H9 (cell line): Measurements from ENCODE around the gene PARL. TPM values are rescaled to one million over a fixed set of nuclear protein-coding genes. Genes with fewer than 3 reads are reported as not detected.

Experiments
- DNase-seq: peaks from one replicate; pipeline ENCODE4 v3.0.0-alpha.2; 2017
- H2AFZ ChIP-seq: one replicate; pipeline ENCODE4 v1.6.1; 2013; ENCODE audit warnings: mild to moderate bottlenecking, low read length, control low read depth, moderate library complexity
- H2AK5ac ChIP-seq: 2 replicates; pipeline ENCODE4 v1.6.1; 2013; ENCODE audit warnings: low read length, control low read depth, mixed read lengths; ENCODE audit not compliant: insufficient read length
- H2BK120ac ChIP-seq: one replicate; pipeline ENCODE4 v1.6.1; 2013; ENCODE audit warnings: low read depth, mild to moderate bottlenecking, low read length, control low read depth, inconsistent platforms; ENCODE audit not compliant: poor library complexity, severe bottlenecking
- H2BK12ac ChIP-seq: 2 replicates; pipeline ENCODE4 v1.6.1; 2013; ENCODE audit warnings: low read length, control low read depth, mixed read lengths, low read depth; ENCODE audit not compliant: insufficient read length
- H2BK15ac ChIP-seq: 2 replicates; pipeline ENCODE4 v1.6.1; 2013; ENCODE audit warnings: low read depth, low read length, control low read depth
- H2BK20ac ChIP-seq: one replicate; pipeline ENCODE4 v1.6.1; 2013; ENCODE audit warnings: low read depth, mild to moderate bottlenecking, low read length, control low read depth, inconsistent platforms; ENCODE audit not compliant: poor library complexity, severe bottlenecking
- H2BK5ac ChIP-seq: 2 replicates; pipeline ENCODE4 v1.6.1; 2013; ENCODE audit warnings: low read length, control low read depth, mixed read lengths; ENCODE audit not compliant: insufficient read length
- H3K14ac ChIP-seq: 2 replicates; pipeline ENCODE4 v1.6.1; 2013; ENCODE audit warnings: low read length, control low read depth; ENCODE audit not compliant: insufficient read depth
- H3K18ac ChIP-seq: 2 replicates; pipeline ENCODE4 v1.6.1; 2013; ENCODE audit warnings: low read depth, mild to moderate bottlenecking, mixed read lengths, low read length, control low read depth; ENCODE audit not compliant: insufficient read length
- H3K23ac ChIP-seq: 2 replicates; pipeline ENCODE4 v1.6.1; 2013; ENCODE audit warnings: low read length, control low read depth, mixed read lengths, low read depth; ENCODE audit not compliant: insufficient read length
- H3K23me2 ChIP-seq: 2 replicates; pipeline ENCODE4 v1.6.1; 2013; ENCODE audit warnings: low read depth, mild to moderate bottlenecking, mixed read lengths, low read length, control low read depth; ENCODE audit not compliant: insufficient read length, poor library complexity, severe bottlenecking
- H3K27ac ChIP-seq: 2 replicates; pipeline ENCODE4 v1.5.1; 2013; ENCODE audit warnings: low read length, control low read depth, mixed read lengths, low read depth; ENCODE audit not compliant: insufficient read length
- H3K27me3 ChIP-seq: 2 replicates; pipeline ENCODE4 v1.6.1; 2013; ENCODE audit warnings: low read length, control low read depth, inconsistent platforms; ENCODE audit not compliant: insufficient read depth
- H3K4ac ChIP-seq: 2 replicates; pipeline ENCODE4 v1.6.1; 2013; ENCODE audit warnings: low read depth, mild to moderate bottlenecking, control low read depth, inconsistent platforms, low read length, moderate library complexity
- H3K4me1 ChIP-seq: 2 replicates; pipeline ENCODE4 v1.6.1; 2013; ENCODE audit warnings: low read length, control low read depth, inconsistent platforms; ENCODE audit not compliant: insufficient read depth
- H3K4me2 ChIP-seq: 2 replicates; pipeline ENCODE4 v1.6.1; 2013; ENCODE audit warnings: low read length, control low read depth, mixed read lengths; ENCODE audit not compliant: insufficient read length, insufficient read depth
- H3K56ac ChIP-seq: 2 replicates; pipeline ENCODE4 v1.6.1; 2013; ENCODE audit warnings: low read depth, mild to moderate bottlenecking, mixed read lengths, low read length, control low read depth; ENCODE audit not compliant: insufficient read length
- H3K79me1 ChIP-seq: 2 replicates; pipeline ENCODE4 v1.6.1; 2013; ENCODE audit warnings: low read depth, mild to moderate bottlenecking, moderate library complexity, low read length, control low read depth, inconsistent platforms; ENCODE audit not compliant: insufficient read depth, poor library complexity, severe bottlenecking
- H3K79me2 ChIP-seq: 2 replicates; pipeline ENCODE4 v1.6.1; 2013; ENCODE audit warnings: low read length, control low read depth, inconsistent platforms; ENCODE audit not compliant: insufficient read depth
- H3K9ac ChIP-seq: 2 replicates; pipeline ENCODE4 v1.6.1; 2013; ENCODE audit warnings: low read length, control low read depth, mixed read lengths; ENCODE audit not compliant: insufficient read length; ENCODE audit errors: extremely low read depth
- H3K9me3 ChIP-seq: one replicate; pipeline ENCODE4 v1.6.1; 2013; ENCODE audit warnings: low read depth, low read length, inconsistent platforms; ENCODE audit not compliant: control insufficient read depth
- H3T11ph ChIP-seq: one replicate; pipeline ENCODE4 v1.6.1; 2013; ENCODE audit warnings: mild to moderate bottlenecking, low read length, control low read depth, inconsistent platforms
- H4K20me1 ChIP-seq: one replicate; pipeline ENCODE4 v1.6.1; 2013; ENCODE audit not compliant: control insufficient read depth, insufficient read length, insufficient read depth
- H4K5ac ChIP-seq: 2 replicates; pipeline ENCODE4 v1.6.1; 2013; ENCODE audit warnings: low read depth, mild to moderate bottlenecking, mixed read lengths, low read length, control low read depth; ENCODE audit not compliant: insufficient read length
- H4K8ac ChIP-seq: replicated peaks from 2 replicates; pipeline ENCODE4 v1.6.1; 2013; ENCODE audit warnings: low read length, control low read depth, mixed read lengths, low read depth; ENCODE audit not compliant: insufficient read length
- H4K91ac ChIP-seq: 2 replicates; pipeline ENCODE4 v1.6.1; 2013; ENCODE audit warnings: low read depth, mild to moderate bottlenecking, moderate library complexity, mixed read lengths, low read length, control low read depth; ENCODE audit not compliant: insufficient read length
- H3K27ac Mint-ChIP-seq, 3 experiments: 2 replicates in 2 of 3; 3 replicates in 1 of 3; pipeline ENCODE4 v1.8.0; 2020 to 2021; ENCODE audit warnings: mixed read lengths in 3 of 3, mild to moderate bottlenecking in 1 of 3, moderate library complexity in 1 of 3
- H3K27me3 Mint-ChIP-seq: 2 replicates; pipeline ENCODE4 v1.8.0; 2021; ENCODE audit warnings: low read depth, mild to moderate bottlenecking, moderate library complexity, mixed read lengths
- H3K36me3 Mint-ChIP-seq, 3 experiments: 2 replicates in 2 of 3; 3 replicates in 1 of 3; pipeline ENCODE4 v1.8.0; 2020 to 2021; ENCODE audit warnings: low read depth in 3 of 3, mixed read lengths in 3 of 3; ENCODE audit not compliant: insufficient read depth in 1 of 3
- H3K4me1 Mint-ChIP-seq, 2 experiments: 2 replicates each; pipeline ENCODE4 v1.8.0; 2020; ENCODE audit warnings: mixed read lengths in 2 of 2
- H3K4me3 Mint-ChIP-seq, 2 experiments: 2 replicates in 1 of 2; 3 replicates in 1 of 2; pipeline ENCODE4 v1.8.0; 2020 to 2021; ENCODE audit warnings: mild to moderate bottlenecking in 2 of 2, mixed read lengths in 2 of 2, moderate library complexity in 1 of 2
- H3K9me3 Mint-ChIP-seq, 2 experiments: 2 replicates in 1 of 2; 3 replicates in 1 of 2; pipeline ENCODE4 v1.8.0; 2020; ENCODE audit warnings: mild to moderate bottlenecking in 2 of 2, mixed read lengths in 2 of 2, moderate library complexity in 1 of 2
- CTCF ChIP-seq: fragments of 200-600 bp; sonication (generic); conservative IDR thresholded peaks from 3 replicates; pipeline ENCODE4 v1.8.0; 2021; ENCODE audit warnings: antibody characterized with exemption, mild to moderate bottlenecking
- WGBS: extraction: QIAGEN DNeasy Blood & Tissue Kit; methylation state at CpG from one replicate; pipeline ENCODE4 v1.1.7; 2013; ENCODE audit warnings: missing lambda C conversion rate, low lambda C conversion rate, mixed read lengths; ENCODE audit not compliant: insufficient read length; ENCODE audit errors: extremely low coverage; 5-methylcytosine and 5-hydroxymethylcytosine counted together
- total RNA-seq: library from RNA; stranded (reverse); gene quantifications from 2 replicates; pipeline ENCODE4 v1.2.1, GENCODE V29; 2021

The PARL gene
- total RNA-seq, 1 experiment from 2014 or later, result 94.5 TPM

- H2BK20ac ChIP-seq, result no peak overlapping the region
- H3K27me3 ChIP-seq, result no peaks in the 10 kb centered on the region
- H2BK5ac ChIP-seq, result no peak overlapping the region
- no peaks in the 10 kb centered on the region for H3K9me3 ChIP-seq
- no peak overlapping the region for H2AK5ac ChIP-seq
- no peak overlapping the region for H4K91ac ChIP-seq
- H2AFZ ChIP-seq, result no peak overlapping the region
- TF ChIP-seq CTCF, result no peak
- no peak overlapping the region for H3T11ph ChIP-seq
- no peaks in the 10 kb centered on the region for H3K4me1 ChIP-seq
- no peak overlapping the region for H3K23ac ChIP-seq
- no peak overlapping the region for H3K9ac ChIP-seq
- H4K8ac ChIP-seq, result no peak overlapping the region
- H4K20me1 ChIP-seq, result no peaks in the 10 kb centered on the region
- no peaks in the 10 kb centered on the region for H3K23me2 ChIP-seq
- H3K27me3 Mint-ChIP-seq, result no peaks in the 10 kb centered on the region; the same call in none of the 2 replicates
- H3K18ac ChIP-seq, result no peak overlapping the region
- H3K27ac ChIP-seq, result no peak overlapping the region
- WGBS, result no CpG with 5 or more reads among the region's 14 CpGs
- DNase-seq, result no peak
- H3K4me2 ChIP-seq, result no peak overlapping the region
- H3K4ac ChIP-seq, result no peak overlapping the region
- no peaks in the 10 kb centered on the region for H3K79me2 ChIP-seq
- H3K14ac ChIP-seq, result no peak overlapping the region; the same call in 1 of the 2 replicates
- H4K5ac ChIP-seq, result no peak overlapping the region
- no peak overlapping the region for H2BK15ac ChIP-seq
- H2BK12ac ChIP-seq, result no peak overlapping the region
- H3K36me3 Mint-ChIP-seq, result peaks cover 0 to 28% (median 19%) of the 10 kb centered on the region in 3 experiments; a peak in 6 of 7 replicates
- no peaks in the 10 kb centered on the region for H3K79me1 ChIP-seq
- no peaks in the 10 kb centered on the region for H3K9me3 Mint-ChIP-seq
- H3K4me3 Mint-ChIP-seq, result no peak overlapping the region
- H3K56ac ChIP-seq, result no peak overlapping the region
- H3K27ac Mint-ChIP-seq, result peak overlapping the region in 1 of 3 experiments; percentile 79; a peak in 1 of 7 replicates
- peaks cover 4 to 9% of the 10 kb centered on the region in 2 experiments for H3K4me1 Mint-ChIP-seq
- no peak overlapping the region for H2BK120ac ChIP-seq
These were observed 66.5 kb downstream of the PARL start for GRCh38 chr3:183818041-183818620.
